Trophoblast cell (in vitro differentiated cells and primary cell): Measurements from ENCODE around the gene HMMR.

Source experiments
- DNase-seq, 2 donors: peaks; one replicate each; pipeline ENCODE4 v3.0.0-alpha.2; 2016
- H2AFZ ChIP-seq: 2 replicates; pipeline ENCODE4 v1.6.1; 2013; ENCODE audit warnings: low read length, moderate library complexity, mild to moderate bottlenecking; ENCODE audit not compliant: insufficient read depth, poor library complexity
- H2AK5ac ChIP-seq: 2 replicates; pipeline ENCODE4 v1.6.1; 2013; ENCODE audit warnings: mild to moderate bottlenecking, low read length
- H2BK120ac ChIP-seq: 2 replicates; pipeline ENCODE4 v1.6.1; 2013; ENCODE audit warnings: low read length, mild to moderate bottlenecking, moderate library complexity; ENCODE audit not compliant: insufficient read depth, poor library complexity
- H2BK12ac ChIP-seq: 2 replicates; pipeline ENCODE4 v1.6.1; 2013; ENCODE audit warnings: mild to moderate bottlenecking, low read length, moderate library complexity
- H2BK5ac ChIP-seq: 2 replicates; pipeline ENCODE4 v1.6.1; 2013; ENCODE audit warnings: low read length, low read depth, moderate library complexity, mild to moderate bottlenecking; ENCODE audit not compliant: poor library complexity
- H3K14ac ChIP-seq: 2 replicates; pipeline ENCODE4 v1.6.1; 2013; ENCODE audit warnings: mild to moderate bottlenecking, low read length
- H3K18ac ChIP-seq: 2 replicates; pipeline ENCODE4 v1.6.1; 2013; ENCODE audit warnings: mild to moderate bottlenecking, low read length
- H3K23ac ChIP-seq: 2 replicates; pipeline ENCODE4 v1.6.1; 2013; ENCODE audit warnings: low read length
- H3K27ac ChIP-seq: 2 replicates; pipeline ENCODE4 v1.5.1; 2013; ENCODE audit warnings: low read depth, mild to moderate bottlenecking, inconsistent platforms, low read length, moderate library complexity
- H3K27me3 ChIP-seq: 2 replicates; pipeline ENCODE4 v1.6.1; 2013; ENCODE audit warnings: inconsistent platforms, mild to moderate bottlenecking, low read length, moderate library complexity; ENCODE audit not compliant: insufficient read depth
- H3K36me3 ChIP-seq, 2 experiments: 1 replicate in 1 of 2; 2 replicates in 1 of 2; pipeline ENCODE4 v1.6.1; 2013; ENCODE audit warnings: low read length in 2 of 2, mild to moderate bottlenecking in 2 of 2, moderate library complexity in 1 of 2; ENCODE audit not compliant: insufficient read depth in 2 of 2, control insufficient read depth in 1 of 2
- H3K4ac ChIP-seq: 2 replicates; pipeline ENCODE4 v1.6.1; 2013; ENCODE audit warnings: low read depth, mild to moderate bottlenecking, low read length, moderate library complexity
- H3K4me1 ChIP-seq, 2 experiments: 1 replicate in 1 of 2; 2 replicates in 1 of 2; pipeline ENCODE4 v1.6.1; 2013; ENCODE audit warnings: low read length in 2 of 2, mild to moderate bottlenecking in 2 of 2, moderate library complexity in 1 of 2; ENCODE audit not compliant: insufficient read depth in 2 of 2, control insufficient read depth in 1 of 2
- H3K4me2 ChIP-seq: 2 replicates; pipeline ENCODE4 v1.6.1; 2013; ENCODE audit warnings: inconsistent platforms, mild to moderate bottlenecking, low read length, moderate library complexity
- H3K4me3 ChIP-seq: 2 replicates; pipeline ENCODE4 v1.5.1; 2013; ENCODE audit warnings: mild to moderate bottlenecking, low read depth, low read length, inconsistent platforms
- H3K79me1 ChIP-seq: one replicate; pipeline ENCODE4 v1.6.1; 2013; ENCODE audit warnings: low read length
- H3K79me2 ChIP-seq: 2 replicates; pipeline ENCODE4 v1.6.1; 2013; ENCODE audit warnings: low read length, mild to moderate bottlenecking; ENCODE audit not compliant: control insufficient read depth, insufficient read depth, poor library complexity
- H3K9ac ChIP-seq: 2 replicates; pipeline ENCODE4 v1.6.1; 2013; ENCODE audit warnings: mild to moderate bottlenecking, low read length
- H3K9me3 ChIP-seq: 2 replicates; pipeline ENCODE4 v1.6.1; 2013; ENCODE audit warnings: low read depth, mild to moderate bottlenecking, control low read depth, inconsistent platforms, low read length; ENCODE audit not compliant: insufficient read depth
- H4K12ac ChIP-seq: 2 replicates; pipeline ENCODE4 v1.6.1; 2013; ENCODE audit warnings: low read depth, mild to moderate bottlenecking, low read length, moderate library complexity
- H4K8ac ChIP-seq: 2 replicates; pipeline ENCODE4 v1.6.1; 2013; ENCODE audit warnings: low read depth, mild to moderate bottlenecking, low read length, moderate library complexity
- H4K91ac ChIP-seq: one replicate; pipeline ENCODE4 v1.6.1; 2013; ENCODE audit warnings: low read depth, mild to moderate bottlenecking, low read length, moderate library complexity
- WGBS: extraction: QIAGEN DNeasy Blood & Tissue Kit; methylation state at CpG from one replicate; pipeline ENCODE4 v1.1.7; 2013; ENCODE audit warnings: missing lambda C conversion rate; ENCODE audit not compliant: insufficient read length, insufficient coverage; ENCODE audit errors: extremely low coverage; 5-methylcytosine and 5-hydroxymethylcytosine counted together

Gene HMMR

GRCh38 chr5:163512526-163512925, 52.1 kb downstream of the HMMR start:
- Histone ChIP-seq H2BK12ac (no peak overlapping the region), H3K36me3 (peaks cover 19 to 20% of the 10 kb centered on the region in 2 experiments), H2BK5ac (no peak overlapping the region), H4K91ac (no peak overlapping the region), H3K79me1 (no peaks in the 10 kb centered on the region), H3K4ac (no peak overlapping the region), H3K27ac (no peak overlapping the region), H3K4me2 (no peak overlapping the region), H2AFZ (no peak overlapping the region), H3K27me3 (no peaks in the 10 kb centered on the region), H2BK120ac (no peak overlapping the region), H3K79me2 (peaks cover 2% of the 10 kb centered on the region), H4K12ac (no peak overlapping the region), H3K9me3 (no peaks in the 10 kb centered on the region), H3K9ac (no peak overlapping the region), H3K4me1 (no peaks in the 10 kb centered on the region), H3K23ac (no peak overlapping the region), H3K4me3 (no peak overlapping the region), H4K8ac (no peak overlapping the region), H3K14ac (no peak overlapping the region), H3K18ac (no peak overlapping the region), H2AK5ac (no peak overlapping the region)
- no peak for DNase-seq
- WGBS = no CpG with 5 or more reads among the region's 5 CpGs

- Histone ChIP-seq H3K4me1 (no peaks in the 10 kb centered on the region), H3K4me2 (no peak overlapping the region), H3K9ac (no peak overlapping the region), H3K14ac (no peak overlapping the region), H2AK5ac (no peak overlapping the region), H4K8ac (no peak overlapping the region), H3K4me3 (no peak overlapping the region), H4K12ac (no peak overlapping the region), H3K36me3 (peaks cover 3% of the 10 kb centered on the region in 2 experiments), H2BK120ac (no peak overlapping the region), H3K18ac (no peak overlapping the region), H3K27ac (no peak overlapping the region), H3K79me1 (no peaks in the 10 kb centered on the region), H3K4ac (no peak overlapping the region), H2BK12ac (no peak overlapping the region), H3K79me2 (no peaks in the 10 kb centered on the region), H3K27me3 (no peaks in the 10 kb centered on the region), H3K23ac (no peak overlapping the region), H3K9me3 (no peaks in the 10 kb centered on the region), H2BK5ac (no peak overlapping the region), H2AFZ (no peak overlapping the region), H4K91ac (no peak overlapping the region)
- WGBS = no CpG with 5 or more reads among the region's 1 CpG
- no peak for DNase-seq
Observed at GRCh38 chr5:163525096-163525495, 64.7 kb downstream of the HMMR start.

- no peak overlapping the region for H3K18ac ChIP-seq
- no peak for DNase-seq
- no peak overlapping the region for H2BK12ac ChIP-seq
- no peak overlapping the region for H4K8ac ChIP-seq
- H3K79me2 ChIP-seq = no peaks in the 10 kb centered on the region
- no peak overlapping the region for H2AK5ac ChIP-seq
- H3K9me3 ChIP-seq = no peaks in the 10 kb centered on the region
- H3K4me1 ChIP-seq = no peaks in the 10 kb centered on the region
- H4K91ac ChIP-seq = no peak overlapping the region
- H3K36me3 ChIP-seq = no peaks in the 10 kb centered on the region
- H3K4me3 ChIP-seq = no peak overlapping the region
- no peak overlapping the region for H2BK5ac ChIP-seq
- no peak overlapping the region for H2BK120ac ChIP-seq
- H3K23ac ChIP-seq = no peak overlapping the region
- no peak overlapping the region for H3K27ac ChIP-seq
- H3K27me3 ChIP-seq = no peaks in the 10 kb centered on the region
- no peak overlapping the region for H3K4ac ChIP-seq
- H2AFZ ChIP-seq = no peak overlapping the region
- H3K9ac ChIP-seq = no peak overlapping the region
- H3K14ac ChIP-seq = no peak overlapping the region
- no peaks in the 10 kb centered on the region for H3K79me1 ChIP-seq
- no peak overlapping the region for H4K12ac ChIP-seq
- no CpG with 5 or more reads among the region's 5 CpGs for WGBS
- H3K4me2 ChIP-seq = no peak overlapping the region
Observed at GRCh38 chr5:163529698-163530097, 69.3 kb downstream of the HMMR start.

- Histone ChIP-seq H3K4ac (no peak overlapping the region), H3K27ac (no peak overlapping the region), H2BK5ac (no peak overlapping the region), H3K79me1 (no peaks in the 10 kb centered on the region), H3K14ac (no peak overlapping the region), H2BK120ac (no peak overlapping the region), H2BK12ac (no peak overlapping the region), H3K36me3 (no peaks in the 10 kb centered on the region), H3K4me2 (no peak overlapping the region), H4K12ac (no peak overlapping the region), H3K4me1 (no peaks in the 10 kb centered on the region), H3K9me3 (no peaks in the 10 kb centered on the region), H2AK5ac (no peak overlapping the region), H3K79me2 (no peaks in the 10 kb centered on the region), H4K8ac (no peak overlapping the region), H2AFZ (no peak overlapping the region), H3K4me3 (no peak overlapping the region), H3K27me3 (no peaks in the 10 kb centered on the region), H3K18ac (no peak overlapping the region), H3K23ac (no peak overlapping the region), H3K9ac (no peak overlapping the region), H4K91ac (no peak overlapping the region)
- no CpG with 5 or more reads among the region's 3 CpGs for WGBS
- no peak for DNase-seq
Observed at GRCh38 chr5:163531272-163531671, 70.8 kb downstream of the HMMR start.
